LoVo (cell line): ENCODE data around the gene C11orf86.

Source experiments
- DNase-seq: peaks from one replicate; pipeline ENCODE4 v3.0.0-alpha.2; 2016; ENCODE audit warnings: low spot score

The C11orf86 gene

DNA sequence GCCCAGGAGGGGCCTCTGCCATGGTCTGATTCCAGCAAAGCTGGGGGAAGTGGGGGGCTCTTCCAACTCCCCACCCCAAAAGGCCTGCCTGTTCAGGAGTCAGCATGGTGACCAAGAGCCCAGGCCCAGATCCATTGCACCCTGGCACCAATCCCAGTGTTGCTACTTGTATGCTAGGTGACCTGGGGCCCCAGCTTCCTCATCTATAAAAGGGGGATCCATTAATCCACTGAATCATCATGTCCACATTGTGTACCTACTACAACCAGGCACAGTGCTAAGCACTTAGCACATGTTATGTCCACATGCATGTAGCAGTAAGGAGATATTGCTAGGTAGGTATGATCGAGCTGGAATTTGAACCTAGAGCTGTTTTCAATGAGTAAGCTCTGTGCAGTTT lies 49.9 kb downstream of the C11orf86 start:
- DNase-seq = no peak

DNA sequence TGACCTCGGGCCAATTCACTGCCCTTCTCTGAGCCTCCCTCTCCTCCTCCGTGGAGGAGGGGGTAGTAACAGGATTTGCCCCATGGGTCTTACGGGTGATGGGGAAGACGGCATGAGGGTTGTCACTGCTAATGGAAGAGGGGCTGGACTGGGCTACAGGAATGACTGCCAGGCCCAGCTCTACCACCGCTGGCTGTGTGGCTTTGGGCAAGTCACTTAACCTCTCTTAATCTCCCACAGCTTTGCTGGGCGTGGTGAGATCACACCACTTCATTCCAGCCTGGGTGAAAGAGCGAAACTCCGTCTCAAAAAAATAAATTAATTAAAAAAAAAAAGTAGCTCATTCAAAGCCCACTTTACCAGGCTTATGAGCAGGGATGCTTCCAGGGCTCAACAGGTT lies 50.6 kb downstream of the C11orf86 start:
- no peak for DNase-seq
